ENCODE results near the gene OR6N2. TPM values are rescaled to one million over a fixed set of nuclear protein-coding genes. Genes with fewer than 3 reads are reported as not detected.

The OR6N2 gene
- total RNA-seq, 4 donors from 2014 or later = not detected

GRCh38 chr1:158801396-158801795, 20.4 kb upstream of the OR6N2 start:
- no peak overlapping the region for H3K4me3 ChIP-seq
- no peaks in the 10 kb centered on the region for H3K36me3 ChIP-seq
- intact Hi-C loops (cut with DNase I; ENCODE audit: low total_unique reads) = no loop called here
- TF ChIP-seq CTCF (IDR thresholded peaks at IDR 0.05) (no peak), POLR2A (IDR thresholded peaks at IDR 0.05) (no peak)
- H3K27me3 ChIP-seq = no peaks in the 10 kb centered on the region
- no peak for DNase-seq
- no peaks in the 10 kb centered on the region for H3K9me3 ChIP-seq
- H3K27ac ChIP-seq = no peak overlapping the region
- no peaks in the 10 kb centered on the region for H3K4me1 ChIP-seq

GRCh38 chr1:158800526-158800925, 19.5 kb upstream of the OR6N2 start:
- Histone ChIP-seq H3K9me3 (no peaks in the 10 kb centered on the region), H3K27me3 (no peaks in the 10 kb centered on the region), H3K27ac (no peak overlapping the region), H3K4me1 (no peaks in the 10 kb centered on the region), H3K4me3 (no peak overlapping the region), H3K36me3 (no peaks in the 10 kb centered on the region)
- no peak for TF ChIP-seq POLR2A (IDR thresholded peaks at IDR 0.05)
- TF ChIP-seq CTCF (IDR thresholded peaks at IDR 0.05) = no peak
- no peak for DNase-seq
- intact Hi-C loops (cut with DNase I; ENCODE audit: low total_unique reads) = no loop called here

- Histone ChIP-seq H3K36me3 (no peaks in the 10 kb centered on the region), H3K4me1 (no peaks in the 10 kb centered on the region), H3K9me3 (no peaks in the 10 kb centered on the region), H3K27me3 (no peaks in the 10 kb centered on the region), H3K27ac (no peak overlapping the region), H3K4me3 (no peak overlapping the region)
- no peak for DNase-seq
- intact Hi-C loops (cut with DNase I; ENCODE audit: low total_unique reads) = no loop called here
- TF ChIP-seq CTCF (IDR thresholded peaks at IDR 0.05) (no peak), POLR2A (IDR thresholded peaks at IDR 0.05) (no peak)
Measured at GRCh38 chr1:158799689-158800088, 18.7 kb upstream of the OR6N2 start.

GRCh38 chr1:158798531-158798930, 17.5 kb upstream of the OR6N2 start:
- no peak for DNase-seq
- H3K9me3 ChIP-seq = no peaks in the 10 kb centered on the region
- H3K27ac ChIP-seq = no peak overlapping the region
- no peaks in the 10 kb centered on the region for H3K36me3 ChIP-seq
- intact Hi-C loops (cut with DNase I; ENCODE audit: low total_unique reads) = no loop called here
- no peaks in the 10 kb centered on the region for H3K27me3 ChIP-seq
- H3K4me3 ChIP-seq = no peak overlapping the region
- TF ChIP-seq CTCF (IDR thresholded peaks at IDR 0.05) (no peak), POLR2A (IDR thresholded peaks at IDR 0.05) (no peak)
- H3K4me1 ChIP-seq = no peaks in the 10 kb centered on the region

- no peaks in the 10 kb centered on the region for H3K36me3 ChIP-seq
- H3K27ac ChIP-seq = no peak overlapping the region
- DNase-seq = no peak
- no peak for TF ChIP-seq CTCF (IDR thresholded peaks at IDR 0.05)
- no peak for TF ChIP-seq POLR2A (IDR thresholded peaks at IDR 0.05)
- no peak overlapping the region for H3K4me3 ChIP-seq
- no peaks in the 10 kb centered on the region for H3K9me3 ChIP-seq
- H3K27me3 ChIP-seq = no peaks in the 10 kb centered on the region
- no peaks in the 10 kb centered on the region for H3K4me1 ChIP-seq
- intact Hi-C loops (cut with DNase I; ENCODE audit: low total_unique reads) = no loop called here
Measured at GRCh38 chr1:158794247-158794646, 13.2 kb upstream of the OR6N2 start.
